ENCODE data around the gene GJA3. TPM values are rescaled to one million over a fixed set of nuclear protein-coding genes. Genes with fewer than 3 reads are reported as not detected.

Gene GJA3
- total and polyA plus RNA-seq, 2 of the 8 experiments (the other 6 are each of a cell fraction or from before 2014, with no cell fraction given) = 0.12 to 0.60 TPM

DNA sequence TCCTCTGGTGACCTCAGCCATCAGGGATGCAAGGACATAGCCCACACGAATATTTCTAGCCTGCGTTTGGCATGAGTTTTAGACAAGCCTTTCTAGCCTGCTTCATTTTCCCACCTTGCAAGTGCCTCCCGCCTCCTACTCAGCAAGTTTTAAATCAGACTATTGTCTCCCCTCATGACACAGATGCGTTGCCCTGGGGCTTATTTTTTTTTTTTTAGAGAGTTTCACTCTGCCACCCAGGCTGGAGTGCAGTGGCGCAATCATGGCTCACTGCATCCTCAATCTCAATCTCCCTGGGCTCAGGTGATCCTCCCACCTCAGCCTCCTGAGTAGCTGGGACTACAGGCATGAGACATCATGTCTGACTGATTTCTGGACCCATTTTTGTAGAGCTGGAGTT is 17.3 kb upstream of the GJA3 start (continued):
- TF ChIP-seq, protein P1, sequence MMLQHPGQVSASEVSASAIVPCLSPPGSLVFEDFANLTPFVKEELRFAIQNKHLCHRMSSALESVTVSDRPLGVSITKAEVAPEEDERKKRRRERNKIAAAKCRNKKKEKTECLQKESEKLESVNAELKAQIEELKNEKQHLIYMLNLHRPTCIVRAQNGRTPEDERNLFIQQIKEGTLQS (IDR thresholded peaks at IDR 0.05; ENCODE audit: insufficient read depth, low read depth, low read length) = no peak
- TF ChIP-seq GABPA (IDR thresholded peaks at IDR 0.05; ENCODE audit: borderline replicate concordance, insufficient read depth, low read length) (no peak), EZH2 (IDR thresholded peaks at IDR 0.05; ENCODE audit: low read depth, low read length, severe bottlenecking) (no peak), SIN3A (conservative IDR thresholded peaks at IDR 0.05 in 1 of 2, IDR thresholded peaks at IDR 0.05 in 1 of 2; ENCODE audit: low read depth in 1 of 2, low read length in 2 of 2) (no peak), POLR2AphosphoS5 (IDR thresholded peaks at IDR 0.05; ENCODE audit: low read depth, low read length) (no peak), JUND (IDR thresholded peaks at IDR 0.05; ENCODE audit: low read length) (no peak), BRCA1 (IDR thresholded peaks at IDR 0.05; ENCODE audit: low read depth, low read length) (no peak)
